ENCODE data around the gene IER5L.
"Not testable (repeated sequence)": the region's sequence is repeated elsewhere in the genome, so short reads cannot be mapped to it uniquely, and the experiment has no call there.

The IER5L gene

DNA sequence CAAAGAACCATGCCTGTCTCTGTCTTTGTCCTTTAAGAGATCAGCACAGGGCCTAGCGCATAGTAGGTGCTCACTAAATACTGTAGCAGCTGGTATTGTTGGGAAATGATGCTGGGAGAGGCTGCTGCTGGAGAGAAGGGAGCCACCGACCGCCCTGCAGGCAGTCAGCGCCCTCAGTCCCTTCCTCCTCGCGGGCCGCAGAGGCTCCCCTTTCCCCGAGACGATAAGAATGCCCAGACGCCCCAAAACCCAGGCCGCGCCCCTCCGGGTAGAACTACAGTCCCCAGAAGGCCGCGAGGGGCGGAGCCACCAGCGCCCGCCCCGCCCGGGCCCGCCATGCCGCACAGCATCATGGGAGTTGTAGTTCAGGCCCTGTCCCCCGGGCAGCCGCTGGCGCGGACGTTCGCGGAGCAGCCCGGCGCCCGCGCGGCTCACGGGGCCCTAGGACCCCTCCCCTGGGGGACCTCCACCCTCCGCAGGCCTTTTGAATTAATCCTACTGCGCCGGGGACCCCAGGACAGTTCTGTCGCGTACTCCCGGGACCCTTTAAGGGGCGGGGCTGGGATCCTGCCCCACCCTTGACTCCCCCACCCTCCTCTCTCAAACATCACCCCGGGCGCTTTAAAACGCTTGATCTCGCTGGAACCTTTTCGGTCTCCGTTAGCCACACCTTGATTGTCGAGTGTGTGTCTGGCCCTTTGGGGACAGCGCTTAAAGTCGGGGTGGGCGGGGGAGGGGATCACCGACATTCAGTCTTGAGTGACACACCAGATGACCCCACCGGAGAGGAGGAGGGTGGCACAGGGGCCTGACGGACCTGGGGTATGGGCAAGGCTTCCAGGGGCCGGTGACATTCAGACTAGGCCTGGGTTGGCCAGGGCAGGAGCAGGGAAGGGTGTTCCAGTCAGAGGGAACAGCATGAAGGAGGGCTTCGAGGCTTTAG, 24.8 kb upstream of the IER5L start:
- DNase-seq = peak; percentile 39

DNA sequence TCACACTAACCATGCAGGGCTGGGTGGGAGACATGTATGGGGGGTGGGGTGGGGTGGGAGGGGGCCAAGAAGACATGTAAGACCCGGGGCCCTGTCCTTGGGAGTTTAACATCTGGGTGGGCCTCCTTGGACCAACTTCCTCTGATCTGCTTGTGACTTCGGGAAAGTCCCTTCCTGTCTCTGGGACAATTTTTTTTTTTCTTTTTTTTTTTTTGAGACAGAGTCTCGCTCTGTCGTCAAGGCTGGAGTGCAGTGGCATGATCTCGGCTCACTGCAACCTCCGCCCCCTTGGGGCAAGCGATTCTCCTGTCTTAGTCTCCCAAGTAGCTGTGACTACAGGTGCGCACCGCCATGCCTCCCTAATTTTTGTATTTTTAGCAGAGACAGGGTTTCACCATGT, 23.8 kb upstream of the IER5L start:
- DNase-seq = no peak

DNA sequence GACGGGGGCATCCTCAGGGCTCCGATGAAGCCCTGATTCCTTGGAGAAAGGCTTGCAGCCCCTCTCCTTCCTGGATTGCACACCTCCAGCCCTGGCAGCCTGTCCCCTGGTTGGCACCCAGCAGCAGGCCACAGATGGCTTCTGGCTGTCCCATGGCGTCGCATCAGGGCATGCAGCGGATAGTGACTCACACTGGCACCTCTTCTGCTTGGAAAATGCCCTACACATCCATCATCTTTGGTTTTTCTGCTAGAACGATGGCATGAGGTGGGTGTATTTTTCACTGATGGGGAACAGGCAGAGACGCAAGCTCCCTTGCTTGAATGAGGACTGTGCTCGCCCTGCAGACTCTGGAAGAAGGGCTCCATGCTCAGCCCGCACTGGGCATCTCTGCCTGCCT, 23.2 kb upstream of the IER5L start:
- no peak for DNase-seq

DNA sequence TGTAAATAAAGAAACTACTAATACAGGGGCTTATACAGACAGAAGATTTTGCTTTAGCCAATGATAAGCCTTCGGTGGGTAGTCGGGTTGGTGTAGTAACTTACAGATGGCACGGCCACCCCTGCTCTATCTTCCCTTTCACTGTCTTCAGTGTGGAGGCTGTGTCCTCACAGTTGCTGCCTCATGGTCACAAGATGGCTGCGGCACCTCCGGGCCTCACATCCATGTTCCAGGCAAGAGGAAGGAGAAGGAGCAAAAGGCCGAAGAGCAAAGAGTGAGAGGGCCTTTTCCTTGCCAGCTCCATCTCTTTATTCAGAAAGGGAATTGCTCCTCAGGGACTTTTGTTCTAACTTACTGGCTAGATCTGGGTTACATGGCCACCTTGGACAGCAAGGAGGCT, 22.2 kb upstream of the IER5L start:
- DNase-seq = no peak

DNA sequence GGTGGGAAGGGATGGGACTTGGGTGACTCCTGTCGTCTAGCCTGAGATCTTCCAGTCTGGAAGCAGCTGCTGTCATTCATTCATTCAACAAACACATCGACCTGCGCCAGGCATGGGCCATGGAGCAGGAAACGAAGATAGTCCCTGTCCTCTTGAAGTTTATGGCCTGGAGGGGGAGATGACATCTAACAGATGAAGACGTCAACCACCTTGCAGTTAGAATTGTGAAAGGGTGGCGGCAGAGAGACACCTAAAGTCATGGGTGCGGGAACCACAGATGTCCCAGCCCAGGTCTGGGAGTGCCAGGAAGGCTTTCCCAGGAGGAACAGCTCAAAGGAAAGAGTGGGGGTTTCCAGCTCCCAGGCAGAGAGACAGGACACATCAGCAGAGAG, 21.0 kb upstream of the IER5L start:
- no peak for DNase-seq

DNA sequence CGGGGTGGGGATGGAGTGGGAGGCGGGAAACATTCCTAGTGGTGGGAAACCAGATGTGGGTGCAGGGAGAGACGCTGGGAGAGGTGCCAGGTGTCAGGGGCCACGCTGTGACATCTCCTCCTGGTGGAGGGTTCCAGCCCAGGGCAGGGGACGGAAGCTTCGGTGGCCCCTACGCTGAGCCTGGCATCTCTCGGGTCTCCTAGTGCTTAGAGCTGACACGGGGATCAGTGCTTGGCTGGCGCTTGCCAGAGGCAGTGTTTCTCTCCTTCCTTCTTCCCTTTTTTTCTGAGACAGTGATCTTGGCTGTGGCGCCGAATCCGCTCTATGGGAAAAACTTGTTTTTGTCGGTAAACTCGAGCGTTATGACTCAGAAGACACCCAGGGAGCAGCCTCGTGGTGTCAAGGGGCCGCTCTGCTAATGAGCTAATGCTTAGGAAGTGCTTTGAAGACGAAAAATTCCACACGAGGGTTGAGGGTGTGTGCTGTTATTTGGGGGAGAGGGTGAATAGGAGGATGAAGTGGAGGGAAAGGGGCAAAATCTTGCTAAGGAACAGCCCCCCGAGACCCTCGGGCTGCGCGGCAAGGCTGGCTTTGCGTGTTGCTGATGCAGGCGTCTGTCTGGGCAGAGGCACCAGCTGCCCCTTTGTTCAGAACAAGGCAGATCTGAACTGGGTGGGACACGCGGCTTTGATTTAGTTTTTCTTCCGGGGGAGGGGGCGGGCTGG, 20.4 kb upstream of the IER5L start:
- DNase-seq = no peak

DNA sequence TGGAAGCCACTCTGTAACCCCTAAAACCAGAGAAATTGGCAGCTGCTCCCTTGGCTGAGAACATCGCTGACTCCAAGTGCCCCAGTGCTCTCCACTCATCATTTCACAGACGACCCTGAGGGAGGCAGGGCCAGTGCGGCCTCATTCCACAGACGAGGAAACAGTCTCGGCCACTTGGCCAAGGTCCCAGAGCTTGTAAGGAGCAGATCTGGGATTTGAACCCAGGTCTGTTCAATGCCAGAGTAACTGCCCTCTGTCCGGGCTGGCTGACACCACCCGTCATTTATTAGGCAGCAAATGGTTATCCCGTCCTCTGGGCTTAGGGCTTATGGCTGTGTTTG, 19.9 kb upstream of the IER5L start:
- no peak for DNase-seq

DNA sequence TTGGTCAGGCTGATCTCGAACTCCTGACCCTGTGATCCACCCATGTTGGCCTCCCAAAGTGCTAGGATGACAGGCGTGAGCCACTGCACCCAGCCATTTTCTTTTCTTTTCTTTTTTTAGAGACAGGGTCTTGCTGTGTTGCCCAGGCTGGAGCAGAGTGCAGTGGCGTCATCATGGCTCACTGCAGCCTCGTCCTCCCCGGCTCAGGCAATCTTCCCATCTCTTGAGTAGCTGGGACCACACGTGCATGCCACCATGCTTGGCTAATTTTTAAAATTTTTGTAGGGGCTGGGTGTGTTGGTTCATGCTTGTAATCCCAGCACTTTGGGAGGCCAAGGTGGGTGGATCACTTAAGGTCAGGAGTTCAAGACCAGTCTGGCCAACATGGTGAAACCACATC, 19.0 kb upstream of the IER5L start:
- not testable (repeated sequence) for DNase-seq

DNA sequence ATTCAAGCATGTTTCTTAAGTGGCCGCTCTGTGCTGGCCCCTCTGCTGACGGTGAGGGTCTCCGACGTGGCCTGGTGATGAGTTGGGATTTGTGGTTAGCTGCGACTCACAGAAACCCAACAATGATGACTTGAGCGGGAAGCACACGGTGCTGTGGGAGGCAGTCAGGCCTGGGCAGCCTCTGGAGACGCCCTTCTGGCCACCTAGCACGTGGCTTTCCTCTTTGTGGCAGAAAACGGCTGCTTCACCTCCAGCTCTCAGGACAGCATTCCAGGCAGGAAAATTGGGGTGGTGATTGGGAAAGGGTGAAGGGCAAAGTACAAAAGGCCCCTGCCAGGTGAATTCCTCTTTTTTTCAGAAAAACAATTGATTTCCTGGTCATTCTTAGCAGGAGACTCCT, 17.5 kb upstream of the IER5L start:
- no peak for DNase-seq

DNA sequence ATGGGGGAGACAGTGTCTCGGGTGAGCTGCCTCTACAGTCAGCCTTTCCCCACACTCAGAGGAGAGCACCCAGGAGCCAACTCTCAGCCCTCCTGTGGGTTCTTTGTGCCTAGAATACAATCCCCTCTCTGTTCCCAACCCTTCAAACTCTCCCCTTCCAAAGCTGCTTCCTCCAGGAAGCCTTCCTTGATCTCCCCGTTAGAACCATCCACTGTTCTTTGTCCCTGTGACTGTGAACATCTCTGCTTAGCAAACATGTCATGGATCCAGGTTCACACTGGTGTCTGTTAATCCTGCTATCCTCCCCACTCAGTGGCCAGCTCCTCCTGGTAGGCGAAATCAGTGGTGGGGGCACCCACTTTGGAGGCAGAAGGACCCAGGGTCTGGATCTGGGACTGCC, 16.2 kb upstream of the IER5L start:
- DNase-seq = no peak

DNA sequence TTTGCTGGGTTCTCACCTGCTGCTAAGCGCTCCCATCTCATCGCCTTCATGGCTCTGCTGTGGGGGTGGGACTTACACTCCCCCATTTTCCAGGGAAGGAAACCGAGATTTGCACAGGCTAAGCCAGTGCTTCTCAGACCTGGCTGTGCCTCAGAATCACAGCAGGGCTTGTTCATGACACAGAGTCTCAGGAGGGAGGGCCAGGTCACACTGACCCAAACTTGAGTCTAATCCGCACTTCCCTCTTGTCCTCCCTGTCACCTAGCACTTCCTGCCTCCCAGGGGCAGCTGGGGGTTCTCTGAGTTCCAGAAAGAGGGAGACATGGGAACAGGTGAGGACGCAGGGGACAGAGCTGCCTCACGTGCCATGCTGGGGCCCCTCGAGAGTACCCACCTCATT, 15.6 kb upstream of the IER5L start:
- DNase-seq = no peak

DNA sequence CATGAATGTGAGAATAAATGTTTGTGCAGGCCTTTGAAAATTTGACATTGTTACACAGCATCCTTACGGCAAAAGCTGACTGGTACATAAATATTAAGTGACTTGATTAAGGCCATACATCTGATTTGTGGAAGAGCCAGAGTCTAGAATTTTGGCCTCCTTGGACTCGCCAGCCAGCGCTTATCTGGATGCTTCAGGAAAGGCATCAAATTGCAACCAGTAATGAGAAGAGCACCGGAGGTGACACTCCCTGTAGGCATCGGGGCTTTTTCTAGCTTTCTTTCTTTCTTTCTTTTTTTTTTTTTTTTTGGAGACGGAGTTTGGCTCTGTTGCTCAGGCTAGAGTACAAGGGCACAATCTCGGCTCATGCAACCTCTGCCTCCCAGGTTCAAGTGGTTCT, 13.2 kb upstream of the IER5L start:
- no peak for DNase-seq

DNA sequence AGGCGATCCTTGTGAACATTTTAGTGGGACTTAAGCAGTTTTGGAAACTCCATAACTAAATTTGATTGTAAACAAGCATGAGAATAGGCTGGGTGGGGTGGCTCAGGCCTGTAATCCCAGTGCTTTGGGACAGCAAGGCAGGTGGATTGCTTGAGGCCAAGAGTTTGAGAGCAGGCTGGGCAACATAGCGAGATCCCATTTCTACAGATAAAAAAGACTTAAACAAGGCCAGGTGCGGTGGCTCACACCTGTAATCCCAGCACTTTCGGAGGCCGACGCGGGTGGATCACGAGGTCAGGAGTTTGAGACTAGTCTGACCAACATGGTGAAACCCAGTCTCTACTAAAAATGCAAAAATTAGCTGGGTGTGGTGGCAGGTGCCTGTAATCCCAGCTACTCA, 11.9 kb upstream of the IER5L start:
- not testable (repeated sequence) for DNase-seq

DNA sequence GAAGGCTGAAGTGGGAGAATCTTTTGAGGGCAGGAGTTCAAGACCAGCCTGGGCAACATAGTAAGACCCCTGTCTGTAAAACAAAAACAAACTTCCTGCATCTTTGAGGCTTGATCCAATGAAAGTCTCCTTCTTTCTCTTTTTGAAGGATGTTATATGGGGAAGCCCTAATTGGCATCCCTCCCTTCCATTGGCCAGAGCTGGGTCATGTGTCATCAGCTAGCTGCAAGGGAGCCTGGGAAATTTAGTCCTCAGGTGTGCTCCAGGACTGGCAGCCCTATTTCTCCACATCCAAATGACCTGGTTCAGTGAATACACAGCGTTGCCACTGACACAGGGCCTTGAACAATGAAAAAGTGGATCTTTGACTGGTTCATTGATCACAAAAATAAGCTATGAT, 9.0 kb upstream of the IER5L start:
- no peak for DNase-seq

DNA sequence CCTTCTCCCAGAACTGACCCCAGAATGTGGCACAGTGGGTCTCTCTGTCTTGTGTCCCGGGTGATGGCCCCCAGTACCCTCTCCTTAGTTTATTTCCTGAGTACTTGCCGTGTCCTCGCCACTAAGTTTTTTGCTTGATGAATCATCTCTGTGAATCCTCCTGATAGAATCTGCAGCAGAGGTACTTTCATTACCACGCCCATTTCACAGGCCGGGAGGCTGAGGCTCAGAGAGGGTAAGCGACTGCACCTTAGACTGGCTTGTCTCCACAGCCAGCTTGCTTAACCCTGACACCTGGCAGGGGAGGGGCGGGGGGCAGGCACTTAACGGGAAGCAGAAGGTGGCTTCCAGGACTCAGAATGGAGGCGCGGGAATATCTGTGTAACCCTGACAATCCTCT, 7.9 kb upstream of the IER5L start:
- DNase-seq = no peak

DNA sequence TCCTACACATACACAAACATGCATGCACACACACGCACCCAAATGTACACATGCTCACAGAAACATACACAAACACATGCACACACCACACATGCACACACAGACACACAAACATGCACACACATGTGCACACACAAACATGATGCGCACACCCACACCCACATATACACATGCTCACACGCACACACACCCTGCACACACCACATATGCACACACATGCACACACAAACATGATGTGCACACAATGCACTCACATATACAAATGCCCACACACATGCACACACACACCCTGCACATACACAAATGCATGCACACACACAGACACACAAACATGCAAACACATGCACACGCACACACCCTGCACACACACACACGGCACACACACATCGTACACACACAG, 7.3 kb upstream of the IER5L start:
- DNase-seq = no peak

DNA sequence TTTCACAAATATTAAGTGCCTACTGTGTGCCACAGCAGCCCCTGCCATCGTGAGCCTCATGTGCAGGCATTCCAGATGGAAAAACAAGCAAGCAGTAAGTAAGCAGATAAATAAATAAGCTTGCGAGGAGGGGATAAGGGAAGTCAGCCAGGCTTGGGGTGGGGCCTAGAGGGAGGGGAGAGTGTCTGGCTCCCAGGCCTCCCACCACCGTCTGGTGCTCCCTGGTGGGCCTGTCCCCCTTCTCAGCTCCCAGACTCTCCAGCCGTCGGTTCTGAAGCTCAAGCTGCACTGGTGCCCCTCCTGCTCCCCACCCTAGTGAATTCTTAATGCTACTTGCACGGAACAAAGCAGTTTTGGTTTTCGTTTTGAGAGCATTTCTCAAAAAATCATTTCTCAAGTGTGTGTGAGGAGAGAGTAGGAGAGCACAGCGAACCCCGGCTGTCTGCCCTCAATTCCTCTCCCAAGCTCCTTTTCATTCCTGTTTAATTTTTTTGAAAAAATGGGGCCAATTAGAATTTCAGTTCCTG, 6.6 kb upstream of the IER5L start:
- DNase-seq = no peak

DNA sequence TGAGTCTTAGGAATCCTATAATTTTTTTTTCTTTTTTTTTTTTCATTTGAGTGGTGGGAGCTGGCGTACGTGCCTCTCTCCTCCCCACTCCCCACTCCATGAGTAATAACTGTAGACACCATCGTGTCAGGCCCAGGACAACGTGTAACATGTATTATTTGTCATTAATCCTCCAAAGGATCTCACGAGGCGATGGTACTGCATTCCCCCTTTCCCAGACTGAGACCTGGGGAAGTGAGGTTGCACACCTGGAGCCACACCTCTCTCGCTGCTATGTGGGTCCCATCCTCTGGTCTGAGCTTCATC, 6.1 kb upstream of the IER5L start:
- no peak for DNase-seq

DNA sequence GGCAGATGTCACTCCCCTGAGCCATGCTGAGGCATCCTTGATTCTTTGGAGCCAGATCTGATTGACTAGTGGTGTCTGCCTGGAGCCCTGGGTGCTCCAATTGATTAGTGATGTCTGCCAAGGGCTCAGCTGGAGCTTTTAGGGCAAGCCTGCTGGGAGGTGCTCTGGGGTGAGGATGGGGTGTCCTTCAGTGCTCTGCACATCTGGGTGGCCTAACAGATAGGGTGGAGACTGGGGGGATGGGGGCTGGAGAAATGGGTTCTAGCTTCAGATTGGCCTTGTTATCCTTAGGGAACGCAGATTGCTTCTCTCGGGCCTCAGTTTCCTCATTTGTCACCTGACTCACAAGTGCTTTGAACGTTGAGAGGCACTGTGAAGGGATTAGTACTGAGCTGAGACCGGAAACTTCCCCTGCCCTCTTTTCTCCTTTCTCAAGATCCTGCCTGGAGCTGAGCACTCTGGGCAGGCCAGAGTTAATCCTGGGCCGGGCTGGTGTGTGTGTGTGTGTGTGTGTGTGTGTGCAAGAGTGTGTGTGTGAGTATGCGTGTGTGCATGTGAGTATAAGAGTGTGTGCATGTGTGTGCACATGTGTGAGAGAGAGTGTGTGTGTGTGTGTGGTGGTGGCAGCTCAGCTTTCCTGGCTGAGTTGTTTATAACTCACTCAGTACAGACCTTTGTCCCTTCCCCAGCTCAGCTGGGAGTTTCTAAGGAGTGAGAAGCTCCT, 5.6 kb upstream of the IER5L start:
- no peak for DNase-seq

DNA sequence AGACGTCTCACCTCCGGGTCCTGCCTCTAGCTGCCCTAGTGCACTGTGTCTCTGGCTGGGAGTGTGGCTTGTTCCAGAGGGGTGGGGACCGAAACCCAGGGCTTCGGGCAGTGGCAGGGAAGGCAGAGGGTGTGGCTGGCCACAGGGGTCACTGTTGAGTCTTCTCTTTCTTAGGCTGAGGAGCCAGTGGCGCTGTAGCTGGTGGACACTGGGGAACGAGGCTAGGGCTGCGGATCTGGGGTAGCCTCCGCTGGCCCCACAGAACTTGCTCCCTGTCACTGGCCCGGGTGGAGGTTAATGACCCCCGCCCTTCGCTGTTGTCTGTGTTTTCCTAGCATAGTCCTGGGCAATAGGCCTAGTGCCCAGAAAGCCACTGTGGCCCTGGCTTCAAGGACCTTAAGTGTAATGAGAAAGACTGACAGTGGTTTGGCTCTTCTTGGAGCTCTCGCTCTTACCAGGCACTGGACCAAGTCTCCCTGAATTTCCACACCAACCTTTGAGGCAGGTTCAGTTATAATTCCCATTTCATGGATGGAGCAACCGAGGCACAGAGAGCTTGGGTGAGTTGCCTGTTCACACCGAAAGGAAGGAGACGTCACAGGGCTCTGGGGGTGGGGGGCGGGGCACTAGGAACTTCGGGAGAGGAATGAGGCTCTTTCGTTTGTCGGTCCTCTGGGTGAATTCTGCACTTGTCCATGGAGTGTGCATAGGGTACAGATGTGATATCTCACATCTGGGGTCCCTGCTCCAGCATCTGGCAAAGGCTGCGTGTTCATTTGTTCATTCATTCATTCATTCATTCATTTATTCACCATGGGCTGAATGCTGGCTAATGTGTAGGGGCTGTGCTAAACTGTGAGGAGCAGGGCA, 4.8 kb upstream of the IER5L start:
- DNase-seq = no peak

DNA sequence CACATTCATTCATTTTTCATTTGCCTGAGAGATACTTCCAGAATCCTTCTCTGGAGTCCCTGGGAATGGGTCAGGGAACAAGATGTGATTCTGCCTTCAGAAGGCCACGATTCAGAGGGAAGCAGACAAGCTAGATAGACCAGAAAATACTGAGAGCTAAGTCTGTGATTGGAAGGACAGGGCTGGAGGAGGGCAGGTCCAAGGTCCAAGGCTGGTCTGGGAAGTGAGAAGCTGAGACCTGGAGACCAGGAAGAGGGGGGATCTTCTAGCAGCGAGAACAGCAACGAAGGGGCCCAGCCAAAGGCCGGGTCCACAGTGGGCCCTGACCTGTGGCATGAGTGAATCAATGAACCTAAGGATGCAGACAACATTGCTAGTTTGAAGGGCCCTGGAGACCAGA, 4.1 kb upstream of the IER5L start:
- no peak for DNase-seq

DNA sequence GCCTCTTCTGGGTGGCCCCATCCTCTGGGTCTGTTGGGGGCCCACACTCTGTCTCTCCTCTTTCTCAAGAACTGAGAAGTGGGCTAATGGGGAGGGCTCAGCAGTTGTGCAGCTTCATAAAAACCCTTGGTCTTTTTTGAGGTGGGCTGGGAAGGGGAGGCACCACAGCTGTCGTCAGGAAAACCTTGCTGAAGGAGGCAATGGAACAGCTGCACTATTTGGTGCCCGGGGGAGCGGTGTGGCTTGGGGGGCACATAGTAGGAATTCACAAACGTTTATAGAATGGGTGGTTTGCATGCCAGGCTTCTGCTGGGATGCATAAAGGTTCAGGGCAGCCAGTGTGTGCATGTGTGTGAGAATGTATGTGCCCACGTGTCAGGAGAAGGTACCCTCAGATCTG, 3.2 kb upstream of the IER5L start:
- no peak for DNase-seq
